NB4 (cell line): ENCODE results near the gene TMEM125.

Experiments used
- CTCF ChIP-seq: IDR thresholded peaks from one replicate; pipeline ENCODE4 v1.5.1; 2012; ENCODE audit warnings: low read depth, low read length
- POLR2A ChIP-seq: IDR thresholded peaks from 2 replicates; pipeline ENCODE4 v1.6.1; 2011; ENCODE audit warnings: mild to moderate bottlenecking; ENCODE audit not compliant: insufficient read length; ENCODE audit errors: extremely low read depth

GRCh38 chr1:43314233-43314632 lies 44.5 kb downstream of the TMEM125 start:
- TF ChIP-seq POLR2A (no peak), CTCF (no peak)
